Medulla oblongata (tissue), 1 donor: ENCODE results near the gene LAMA4.

Experiments used
- DNase-seq: peaks from one replicate; pipeline ENCODE4 v3.0.0-alpha.2; 2015; ENCODE audit errors: extremely low spot score

LAMA4 gene

GRCh38 chr6:112237066-112237465, 17.3 kb downstream of the LAMA4 start:
- DNase-seq = no peak

GRCh38 chr6:112235956-112236355, 18.4 kb downstream of the LAMA4 start:
- no peak for DNase-seq

GRCh38 chr6:112234601-112235000, 19.8 kb downstream of the LAMA4 start:
- DNase-seq = no peak

GRCh38 chr6:112233847-112234246, 20.5 kb downstream of the LAMA4 start:
- no peak for DNase-seq

GRCh38 chr6:112232845-112233256, 21.5 kb downstream of the LAMA4 start:
- no peak for DNase-seq

- no peak for DNase-seq
Observed at GRCh38 chr6:112231594-112232060, 22.7 kb downstream of the LAMA4 start.

GRCh38 chr6:112231164-112231563, 23.2 kb downstream of the LAMA4 start:
- DNase-seq = no peak

GRCh38 chr6:112228480-112229332, 25.7 kb downstream of the LAMA4 start:
- no peak for DNase-seq

- DNase-seq = no peak
Observed at GRCh38 chr6:112227992-112228391, 26.4 kb downstream of the LAMA4 start.

GRCh38 chr6:112227411-112227810, 27.0 kb downstream of the LAMA4 start:
- DNase-seq = no peak

- DNase-seq = no peak
Observed at GRCh38 chr6:112225691-112226090, 28.7 kb downstream of the LAMA4 start.

- DNase-seq = no peak
Observed at GRCh38 chr6:112224088-112224487, 30.3 kb downstream of the LAMA4 start.

- no peak for DNase-seq
Observed at GRCh38 chr6:112223070-112223861, 31.1 kb downstream of the LAMA4 start.

GRCh38 chr6:112221981-112222852, 32.1 kb downstream of the LAMA4 start:
- no peak for DNase-seq

- DNase-seq = no peak
Observed at GRCh38 chr6:112221561-112221960, 32.8 kb downstream of the LAMA4 start.

- DNase-seq = no peak
Observed at GRCh38 chr6:112218563-112218962, 35.8 kb downstream of the LAMA4 start.

- no peak for DNase-seq
Observed at GRCh38 chr6:112216662-112217551, 37.5 kb downstream of the LAMA4 start.

- no peak for DNase-seq
Observed at GRCh38 chr6:112215488-112216284, 38.7 kb downstream of the LAMA4 start.

- DNase-seq = no peak
Observed at GRCh38 chr6:112214739-112215269, 39.6 kb downstream of the LAMA4 start.

GRCh38 chr6:112210852-112211251, 43.5 kb downstream of the LAMA4 start:
- DNase-seq = no peak
